Transverse colon (tissue), 4 donors: ENCODE data around the gene POLD1.

Experiments used
- EP300 ChIP-seq: sonication (generic); formaldehyde crosslinking; IDR thresholded peaks from one replicate; pipeline ENCODE4 v1.6.1; 2017; ENCODE audit warnings: antibody characterized with exemption, low read depth
- POLR2A ChIP-seq: fragments of 450-650 bp; IDR thresholded peaks from one replicate; pipeline ENCODE4 v1.6.1; 2016; ENCODE audit warnings: antibody characterized with exemption, mild to moderate bottlenecking, moderate library complexity
- POLR2AphosphoS5 ChIP-seq, 3 donors: sonication (generic); formaldehyde crosslinking; IDR thresholded peaks; one replicate each; pipeline ENCODE4 v1.6.1; 2016; ENCODE audit warnings: antibody characterized with exemption in 3 of 3
- TF ChIP-seq, protein P1 (sequence below), 5 experiments: fragments of 200-600 bp in 3 of 5; fragments of 450-650 bp in 2 of 5; sonication (generic) in 3 of 5; IDR thresholded peaks; 1 replicate in 2 of 5; 2 replicates in 3 of 5; pipeline ENCODE4 v1.5.1; 2016 to 2017; ENCODE audit warnings: antibody characterized with exemption in 5 of 5, inconsistent platforms in 3 of 5, mild to moderate bottlenecking in 2 of 5, moderate library complexity in 1 of 5

DNA sequence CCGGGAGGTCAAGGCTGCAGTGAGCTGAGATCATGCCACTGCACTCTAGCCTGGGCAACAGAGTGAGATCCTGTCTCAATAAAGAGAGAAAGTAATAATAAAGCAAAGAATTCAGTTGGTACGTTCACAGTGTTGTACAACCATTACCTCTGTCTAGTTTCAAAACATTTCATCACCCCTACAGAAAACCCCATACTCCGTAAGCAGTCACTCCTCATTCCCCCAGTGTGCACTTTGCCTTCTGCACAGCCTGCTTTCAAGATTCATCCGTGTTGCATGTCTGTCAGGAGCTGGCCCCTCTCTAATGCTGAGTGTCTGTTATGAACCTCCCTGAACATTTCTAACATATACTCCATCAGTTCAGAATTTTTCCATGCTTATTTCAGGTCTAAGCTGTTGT lies 9.4 kb downstream of the POLD1 start:
- TF ChIP-seq, protein P1, sequence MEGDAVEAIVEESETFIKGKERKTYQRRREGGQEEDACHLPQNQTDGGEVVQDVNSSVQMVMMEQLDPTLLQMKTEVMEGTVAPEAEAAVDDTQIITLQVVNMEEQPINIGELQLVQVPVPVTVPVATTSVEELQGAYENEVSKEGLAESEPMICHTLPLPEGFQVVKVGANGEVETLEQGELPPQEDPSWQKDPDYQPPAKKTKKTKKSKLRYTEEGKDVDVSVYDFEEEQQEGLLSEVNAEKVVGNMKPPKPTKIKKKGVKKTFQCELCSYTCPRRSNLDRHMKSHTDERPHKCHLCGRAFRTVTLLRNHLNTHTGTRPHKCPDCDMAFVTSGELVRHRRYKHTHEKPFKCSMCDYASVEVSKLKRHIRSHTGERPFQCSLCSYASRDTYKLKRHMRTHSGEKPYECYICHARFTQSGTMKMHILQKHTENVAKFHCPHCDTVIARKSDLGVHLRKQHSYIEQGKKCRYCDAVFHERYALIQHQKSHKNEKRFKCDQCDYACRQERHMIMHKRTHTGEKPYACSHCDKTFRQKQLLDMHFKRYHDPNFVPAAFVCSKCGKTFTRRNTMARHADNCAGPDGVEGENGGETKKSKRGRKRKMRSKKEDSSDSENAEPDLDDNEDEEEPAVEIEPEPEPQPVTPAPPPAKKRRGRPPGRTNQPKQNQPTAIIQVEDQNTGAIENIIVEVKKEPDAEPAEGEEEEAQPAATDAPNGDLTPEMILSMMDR (IDR thresholded peaks at IDR 0.05), result no peak
- TF ChIP-seq EP300, result no peak
- no peak for TF ChIP-seq POLR2A
- TF ChIP-seq POLR2AphosphoS5 (IDR thresholded peaks at IDR 0.05), result no peak
